Keratinocyte (primary cell): ENCODE measurements around the gene MAGED2. TPM values are rescaled to one million over a fixed set of nuclear protein-coding genes. Genes with fewer than 3 reads are reported as not detected.

ENCODE experiments used
- DNase-seq: peaks from one replicate; pipeline ENCODE4 v3.0.0-alpha.2; 2011; ENCODE audit warnings: low read depth, missing footprints, low spot score
- FAIRE-seq: peaks from 2 replicates; lab custom pipeline; 2011; peaks lifted over from hg19 to GRCh38; lab: Jason Lieb, UNC
- H2AFZ ChIP-seq: 2 replicates; pipeline ENCODE4 v1.6.0; 2012; ENCODE audit warnings: low read length, control low read depth, inconsistent platforms; ENCODE audit not compliant: control insufficient read depth
- H3K27ac ChIP-seq: 2 replicates; pipeline ENCODE4 v1.5.1; 2011; ENCODE audit warnings: low read length; ENCODE audit not compliant: control insufficient read depth, insufficient read depth
- H3K27me3 ChIP-seq: 3 replicates; pipeline ENCODE4 v1.6.0; 2011; ENCODE audit warnings: low read length; ENCODE audit not compliant: control insufficient read depth, insufficient read depth; ENCODE audit errors: extremely low read depth
- H3K36me3 ChIP-seq, 2 experiments: 2 replicates in 1 of 2; 3 replicates in 1 of 2; pipeline ENCODE4 v1.5.1; 2011; ENCODE audit warnings: low read length in 2 of 2, mild to moderate bottlenecking in 1 of 2; ENCODE audit not compliant: control insufficient read depth in 2 of 2, insufficient read depth in 2 of 2; ENCODE audit errors: extremely low read depth in 1 of 2
- H3K4me1 ChIP-seq: 3 replicates; pipeline ENCODE4 v1.5.1; 2011; ENCODE audit warnings: low read length; ENCODE audit not compliant: control insufficient read depth, insufficient read depth; ENCODE audit errors: extremely low read depth
- H3K4me2 ChIP-seq: 3 replicates; pipeline ENCODE4 v1.6.0; 2011; ENCODE audit warnings: low read depth, low read length; ENCODE audit not compliant: control insufficient read depth, insufficient read depth; ENCODE audit errors: extremely low read depth
- H3K4me3 ChIP-seq, 3 experiments: fragments of 200-600 bp in 1 of 3; sonication (generic) in 1 of 3; 2 replicates in 2 of 3; 3 replicates in 1 of 3; pipeline ENCODE4 v1.5.1; 2011 to 2016; ENCODE audit warnings: low read length in 3 of 3, mild to moderate bottlenecking in 3 of 3, control low read depth in 2 of 3, inconsistent platforms in 1 of 3, low read depth in 1 of 3, mixed read lengths in 1 of 3, mixed run types in 1 of 3, moderate library complexity in 1 of 3; ENCODE audit not compliant: control insufficient read depth in 2 of 3, insufficient read depth in 2 of 3; ENCODE audit errors: extremely low read depth in 1 of 3
- H3K79me2 ChIP-seq: 2 replicates; pipeline ENCODE4 v1.6.0; 2012; ENCODE audit warnings: low read length; ENCODE audit not compliant: control insufficient read depth, insufficient read depth
- H3K9ac ChIP-seq: 3 replicates; pipeline ENCODE4 v1.6.0; 2011; ENCODE audit warnings: low read length; ENCODE audit not compliant: control insufficient read depth, insufficient read depth; ENCODE audit errors: extremely low read depth
- H3K9me1 ChIP-seq: 3 replicates; pipeline ENCODE4 v1.6.0; 2011; ENCODE audit warnings: low read length; ENCODE audit not compliant: control insufficient read depth, insufficient read depth; ENCODE audit errors: extremely low read depth
- H3K9me3 ChIP-seq: 2 replicates; pipeline ENCODE4 v1.5.1; 2012; ENCODE audit warnings: low read depth, low read length; ENCODE audit not compliant: control insufficient read depth
- H4K20me1 ChIP-seq: 3 replicates; pipeline ENCODE4 v1.6.0; 2011; ENCODE audit warnings: low read length; ENCODE audit not compliant: control insufficient read depth, insufficient read depth; ENCODE audit errors: extremely low read depth
- CTCF ChIP-seq, 3 experiments: IDR thresholded peaks in 1 of 3; conservative IDR thresholded peaks in 1 of 3; optimal IDR thresholded peaks in 1 of 3; 2 replicates in 2 of 3; 3 replicates in 1 of 3; pipeline versions ENCODE3 to v1.5.1; 2011; ENCODE audit warnings: low read length in 3 of 3, mild to moderate bottlenecking in 3 of 3, moderate library complexity in 2 of 3, control low read depth in 1 of 3, inconsistent platforms in 1 of 3; ENCODE audit not compliant: insufficient read depth in 2 of 3; ENCODE audit errors: extremely low read depth in 1 of 3
- EZH2 ChIP-seq: IDR thresholded peaks from one replicate; pipeline ENCODE4 v1.6.1; 2012; ENCODE audit warnings: inconsistent platforms, mild to moderate bottlenecking, low read length, moderate library complexity
- dilution Hi-C: fragments of 300-500 bp; cut with MboI; formaldehyde crosslinking; loops from one replicate; pipeline ENCODE4 v1.7.0; 2020; ENCODE audit warnings: low sequenced_read_pairs; ENCODE audit not compliant: extremely low pct_ligation_motif_present
- polyA plus RNA-seq, 5 experiments: library from polyadenylated mRNA; depleted of rRNA in 3 of 5; stranded (reverse) in 3 of 5; stranded (forward) in 1 of 5; unstranded in 1 of 5; fragments of >200 nt; gene quantifications; 1 replicate in 1 of 5; 2 replicates in 3 of 5; 3 replicates in 1 of 5; pipeline versions ENCODE4 v1.2.1 to v1.2.3, GENCODE V29; 2011 to 2012; ENCODE audit warnings: missing spikeins in 2 of 5, low read depth in 1 of 5, low replicate concordance in 1 of 5

MAGED2 gene
- polyA plus RNA-seq, 1 donor (not counting 4 experiments of a cell fraction or from before 2014, with no cell fraction given) = 77.5 TPM

DNA sequence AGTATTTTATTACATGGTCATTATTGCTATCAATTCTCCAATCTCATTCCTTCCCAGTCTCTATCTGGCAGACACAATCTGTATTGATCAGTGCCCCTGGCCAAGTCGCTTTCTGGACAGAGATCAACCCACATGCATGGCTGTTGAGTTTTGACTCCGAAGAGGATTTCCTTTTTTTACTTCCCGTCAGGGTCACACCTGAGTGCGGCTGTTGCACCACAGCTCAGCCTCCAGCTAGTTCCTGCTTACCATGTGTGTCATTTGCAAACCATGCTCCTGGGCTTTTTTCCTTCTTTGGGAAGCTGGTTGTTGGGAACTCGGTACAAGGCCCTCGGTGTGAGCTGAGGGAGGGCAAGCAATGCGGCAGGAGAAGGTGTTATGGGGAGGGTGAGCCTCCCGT, 11.7 kb downstream of the MAGED2 start:
- TF ChIP-seq EZH2 (no peak), CTCF (optimal IDR thresholded peaks at IDR 0.05 in 1 of 3, IDR thresholded peaks at IDR 0.05 in 1 of 3, conservative IDR thresholded peaks at IDR 0.05 in 1 of 3; ENCODE audit: extremely low read depth in 1 of 3, insufficient read depth in 2 of 3, low read length in 3 of 3) (no peak)
- no peaks in the 10 kb centered on the region for H3K9me1 ChIP-seq
- no peaks in the 10 kb centered on the region for H3K79me2 ChIP-seq
- no peak overlapping the region for H3K27ac ChIP-seq
- H4K20me1 ChIP-seq = no peaks in the 10 kb centered on the region
- H2AFZ ChIP-seq = no peak overlapping the region
- no peak overlapping the region for H3K9ac ChIP-seq
- dilution Hi-C loops = no loop called here
- H3K36me3 ChIP-seq = peaks cover 0 to 4% of the 10 kb centered on the region in 2 experiments
- DNase-seq = no peak
- no peaks in the 10 kb centered on the region for H3K27me3 ChIP-seq
- no peak overlapping the region for H3K4me2 ChIP-seq
- H3K4me3 ChIP-seq = no peak overlapping the region
- H3K9me3 ChIP-seq = no peaks in the 10 kb centered on the region
- no peak for FAIRE-seq
- no peaks in the 10 kb centered on the region for H3K4me1 ChIP-seq

GRCh38 chrX:54820737-54821136, 13.2 kb downstream of the MAGED2 start:
- Histone ChIP-seq H3K79me2 (no peaks in the 10 kb centered on the region), H3K9ac (no peak overlapping the region), H3K9me1 (no peaks in the 10 kb centered on the region), H3K4me3 (no peak overlapping the region), H3K4me2 (no peak overlapping the region), H3K36me3 (no peaks in the 10 kb centered on the region), H3K9me3 (no peaks in the 10 kb centered on the region), H4K20me1 (no peaks in the 10 kb centered on the region), H3K27me3 (no peaks in the 10 kb centered on the region), H2AFZ (no peak overlapping the region), H3K27ac (no peak overlapping the region), H3K4me1 (no peaks in the 10 kb centered on the region)
- dilution Hi-C loops = no loop called here
- TF ChIP-seq CTCF (optimal IDR thresholded peaks at IDR 0.05 in 1 of 3, IDR thresholded peaks at IDR 0.05 in 1 of 3, conservative IDR thresholded peaks at IDR 0.05 in 1 of 3; ENCODE audit: extremely low read depth in 1 of 3, insufficient read depth in 2 of 3, low read length in 3 of 3) (no peak), EZH2 (no peak)
- no peak for FAIRE-seq
- no peak for DNase-seq
